Panc1 (cell line): ENCODE results near the gene ZFAND3. TPM values are rescaled to one million over a fixed set of nuclear protein-coding genes. Genes with fewer than 3 reads are reported as not detected.

ENCODE experiments used
- ATAC-seq: fragments of 200-7000 bp; cut with Tn5 transposase; 2 replicates; pipeline ENCODE4 v1.9.1; 2020; ENCODE audit warnings: mild to moderate bottlenecking, moderate library complexity
- BruUV-seq: library from RNA; stranded (reverse); fragments of 400-500 nt; replicated peaks from 2 replicates; lab custom pipeline; 2021; lab: Mats Ljungman, UMichigan
- CTCF ChIA-PET: fragments of 300-600 bp; sonication (Branson Sonifier 250); formaldehyde crosslinking; loops from one replicate; lab custom pipeline; 2022; ENCODE audit warnings: antibody characterized with exemption; lab: Charles Lee
- POLR2A ChIA-PET: fragments of 300-600 bp; sonication (Branson Sonifier 250); formaldehyde crosslinking; loops from one replicate; lab custom pipeline; 2022; ENCODE audit warnings: antibody characterized with exemption; lab: Charles Lee
- DNase-seq: peaks from one replicate; pipeline ENCODE4 v3.0.0-alpha.2; 2010; ENCODE audit warnings: low read depth, low spot score
- H3K27ac ChIP-seq: 2 replicates; pipeline ENCODE4 v1.5.1; 2011; ENCODE audit warnings: mild to moderate bottlenecking, low read length, inconsistent platforms
- H3K27me3 ChIP-seq: fragments of 200-500 bp; sonication (Bioruptor generic); 2 replicates; pipeline ENCODE4 v1.6.0; 2014; ENCODE audit warnings: low read length, inconsistent platforms; ENCODE audit not compliant: control insufficient read depth, insufficient read depth
- H3K36me3 ChIP-seq: fragments of 200-500 bp; sonication (Bioruptor generic); 2 replicates; pipeline ENCODE4 v1.5.1; 2014; ENCODE audit warnings: inconsistent platforms, mild to moderate bottlenecking, low read length, moderate library complexity; ENCODE audit not compliant: control insufficient read depth, insufficient read depth
- H3K4me1 ChIP-seq: 2 replicates; pipeline ENCODE4 v1.5.1; 2011; ENCODE audit warnings: inconsistent platforms, mild to moderate bottlenecking, low read length, moderate library complexity; ENCODE audit not compliant: control insufficient read depth, insufficient read depth
- H3K4me3 ChIP-seq, 2 experiments: 2 replicates each; pipeline ENCODE4 v1.5.1; 2011 to 2012; ENCODE audit warnings: low read depth in 2 of 2, low read length in 2 of 2, mild to moderate bottlenecking in 2 of 2, inconsistent platforms in 1 of 2, moderate library complexity in 1 of 2
- H3K9me3 ChIP-seq: fragments of 200-500 bp; sonication (Bioruptor generic); 2 replicates; pipeline ENCODE4 v1.5.1; 2014; ENCODE audit warnings: low read depth, mild to moderate bottlenecking, inconsistent platforms, low read length, moderate library complexity; ENCODE audit not compliant: control insufficient read depth, insufficient read depth
- CTCF ChIP-seq: fragments of 450-650 bp; IDR thresholded peaks from 2 replicates; pipeline ENCODE4 v1.5.1; 2017; ENCODE audit warnings: mild to moderate bottlenecking
- POLR2AphosphoS5 ChIP-seq: IDR thresholded peaks from 2 replicates; pipeline ENCODE4 v1.6.1; 2012; ENCODE audit warnings: mild to moderate bottlenecking, low read depth, low read length, moderate library complexity
- REST ChIP-seq, 2 experiments: IDR thresholded peaks; 2 replicates each; pipeline ENCODE4 v1.6.1; 2011 to 2012; ENCODE audit warnings: low read depth in 2 of 2, control low read depth in 1 of 2, low read length in 1 of 2, mild to moderate bottlenecking in 1 of 2, moderate library complexity in 1 of 2; ENCODE audit not compliant: insufficient read depth in 1 of 2
- SIN3A ChIP-seq: IDR thresholded peaks from 2 replicates; pipeline ENCODE4 v1.6.1; 2012; ENCODE audit warnings: low read depth, mild to moderate bottlenecking, low read length, moderate library complexity, borderline replicate concordance; ENCODE audit not compliant: insufficient read depth
- TCF7L2 ChIP-seq: IDR thresholded peaks from 2 replicates; pipeline ENCODE4 v1.6.1; 2011; ENCODE audit warnings: mild to moderate bottlenecking, low read depth, low read length, inconsistent platforms
- in situ Hi-C: cut with HindIII; loops from 2 replicates; pipeline ENCODE4 v1.10.0; 2016; ENCODE audit warnings: low sequenced_read_pairs, low pct_unique_long_range_greater_than_20kb
- intact Hi-C: fragments of 100-400 bp; cut with micrococcal nuclease; formaldehyde crosslinking; loops from one replicate; pipeline ENCODE4 v1.10.0; 2022; ENCODE audit not compliant: unreplicated experiment
- total RNA-seq: library from RNA; stranded (reverse); gene quantifications from one replicate; pipeline ENCODE4 v1.2.1, GENCODE V29; 2021; ENCODE audit not compliant: unreplicated experiment

ZFAND3 gene
- total RNA-seq, 1 experiment from 2014 or later = 95.9 TPM

- no peaks in the 10 kb centered on the region for H3K9me3 ChIP-seq
- POLR2A ChIA-PET = no interaction called here
- H3K4me3 ChIP-seq = no peak overlapping the region
- intact Hi-C loops (no loop called here), in situ Hi-C loops (no loop called here)
- no peaks in the 10 kb centered on the region for H3K27me3 ChIP-seq
- ATAC-seq = no peak
- no peaks in the 10 kb centered on the region for H3K4me1 ChIP-seq
- CTCF ChIA-PET = no interaction called here
- H3K27ac ChIP-seq = no peak overlapping the region
- no peaks in the 10 kb centered on the region for H3K36me3 ChIP-seq
- no peak for TF ChIP-seq SIN3A
- no peak for TF ChIP-seq CTCF
- no peak for TF ChIP-seq POLR2AphosphoS5
- no peak for TF ChIP-seq REST (IDR thresholded peaks at IDR 0.05; ENCODE audit: insufficient read depth in 1 of 2, low read depth in 2 of 2, low read length in 1 of 2)
- TF ChIP-seq TCF7L2 = no peak
- DNase-seq = no peak
- no TSS peak for BruUV-seq
Measured at GRCh38 chr6:38021029-38021428, 201.5 kb downstream of the ZFAND3 start.

GRCh38 chr6:38021571-38021970 lies 202.0 kb downstream of the ZFAND3 start:
- ChIA-PET CTCF (no interaction called here), POLR2A (no interaction called here)
- H3K36me3 ChIP-seq = no peaks in the 10 kb centered on the region
- H3K27me3 ChIP-seq = no peaks in the 10 kb centered on the region
- H3K4me3 ChIP-seq = no peak overlapping the region
- no peak for TF ChIP-seq TCF7L2
- TF ChIP-seq POLR2AphosphoS5 = no peak
- no peak for TF ChIP-seq CTCF
- no peak for TF ChIP-seq SIN3A
- no peak for TF ChIP-seq REST (IDR thresholded peaks at IDR 0.05; ENCODE audit: insufficient read depth in 1 of 2, low read depth in 2 of 2, low read length in 1 of 2)
- in situ Hi-C loops = no loop called here
- no peak for ATAC-seq
- H3K27ac ChIP-seq = no peak overlapping the region
- DNase-seq = no peak
- no TSS peak for BruUV-seq
- no peaks in the 10 kb centered on the region for H3K4me1 ChIP-seq
- H3K9me3 ChIP-seq = no peaks in the 10 kb centered on the region
- intact Hi-C loops = no loop called here
